K562 (cell line): ENCODE measurements around the gene ASCC1. TPM values are rescaled to one million over a fixed set of nuclear protein-coding genes. Genes with fewer than 3 reads are reported as not detected.
A peak's percentile ranks its signal among the peaks of the same experiment; 100 is the strongest.

Experiments
- ATAC-seq: fragments of 200-7000 bp; cut with Tn5 transposase; 3 replicates; pipeline ENCODE4 v1.9.1; 2020; ENCODE audit warnings: moderate library complexity
- BruUV-seq: library from RNA; stranded (reverse); fragments of 400-500 nt; replicated peaks from 2 replicates; lab custom pipeline; 2021; lab: Mats Ljungman, UMichigan
- CTCF ChIA-PET: fragments of 300-600 bp; formaldehyde crosslinking; extraction: SDS; loops from one replicate; lab custom pipeline; 2021; ENCODE audit warnings: low intra/inter-chr PET ratio; lab: Yijun Ruan, JAX
- POLR2A ChIA-PET: fragments of 300-600, 350-650 bp; sonication (Branson Sonifier 250); formaldehyde crosslinking; extraction: SDS; loops from one replicate; lab custom pipeline; 2021; ENCODE audit warnings: antibody characterized with exemption, inconsistent platforms; lab: Yijun Ruan, JAX
- DNase-seq, 4 experiments: peaks; one replicate each; pipeline versions ENCODE4 v3.0.0 to v3.0.0-alpha.2; 2011 to 2018; ENCODE audit warnings: low spot score in 3 of 4, mixed read lengths in 3 of 4; ENCODE audit errors: extremely low read depth in 1 of 4
- FAIRE-seq: peaks from 2 replicates; lab custom pipeline; 2011; peaks lifted over from hg19 to GRCh38; lab: Jason Lieb, UNC
- H2AFZ ChIP-seq: 2 replicates; pipeline ENCODE4 v1.6.0; 2011; ENCODE audit warnings: low read depth, low read length, control low read depth, inconsistent platforms
- H3K27ac ChIP-seq: fragments of 200-600 bp; 3 replicates; pipeline ENCODE4 v1.8.0; 2011; ENCODE audit warnings: low read depth, mild to moderate bottlenecking, control low read depth, inconsistent platforms, low read length, moderate library complexity, mixed read lengths; ENCODE audit errors: extremely low read depth
- H3K27me3 ChIP-seq, 2 experiments: fragments of 300-600 bp in 1 of 2; 2 replicates in 1 of 2; 3 replicates in 1 of 2; pipeline versions ENCODE4 v1.6.0 to v1.8.0; 2011; ENCODE audit warnings: inconsistent platforms in 2 of 2, low read length in 2 of 2, mild to moderate bottlenecking in 1 of 2, mixed read lengths in 1 of 2, moderate library complexity in 1 of 2; ENCODE audit not compliant: control insufficient read depth in 2 of 2, insufficient read depth in 2 of 2
- H3K36me3 ChIP-seq: fragments of 300-600 bp; 3 replicates; pipeline ENCODE4 v1.8.0; 2011; ENCODE audit warnings: mild to moderate bottlenecking, low read length, inconsistent platforms; ENCODE audit not compliant: control insufficient read depth, insufficient read depth
- H3K4me1 ChIP-seq, 2 experiments: fragments of 200-600 bp in 1 of 2; replicated peaks in 1 of 2; 2 replicates in 1 of 2; 3 replicates in 1 of 2; pipeline versions ENCODE4 v1.5.1 to v1.8.0; 2011; ENCODE audit warnings: inconsistent platforms in 2 of 2, low read length in 2 of 2, mild to moderate bottlenecking in 1 of 2, mixed read lengths in 1 of 2, moderate library complexity in 1 of 2; ENCODE audit not compliant: control insufficient read depth in 2 of 2, insufficient read depth in 2 of 2
- H3K4me2 ChIP-seq: 2 replicates; pipeline ENCODE4 v1.6.1; 2011; ENCODE audit warnings: low read length, control low read depth, inconsistent platforms, mixed read lengths; ENCODE audit not compliant: insufficient read depth
- H3K4me3 ChIP-seq: fragments of 200-600 bp; sonication (generic), shearing (Covaris generic); 2 replicates; pipeline ENCODE4 v1.5.1; 2016; ENCODE audit warnings: control low read depth, inconsistent platforms
- H3K79me2 ChIP-seq: fragments of 200-600 bp; 3 replicates; pipeline ENCODE4 v1.8.0; 2011; ENCODE audit warnings: low read length, inconsistent platforms; ENCODE audit not compliant: control insufficient read depth, insufficient read depth
- H3K9ac ChIP-seq, 2 experiments: 2 replicates each; pipeline versions ENCODE4 v1.6.0 to v1.6.1; 2011; ENCODE audit warnings: low read depth in 2 of 2, low read length in 2 of 2, control low read depth in 1 of 2, inconsistent platforms in 1 of 2, mild to moderate bottlenecking in 1 of 2, mixed read lengths in 1 of 2; ENCODE audit not compliant: insufficient read depth in 1 of 2
- H3K9me1 ChIP-seq: one replicate; pipeline ENCODE4 v1.6.0; 2011; ENCODE audit warnings: inconsistent platforms, mild to moderate bottlenecking, low read length, moderate library complexity; ENCODE audit not compliant: control insufficient read depth, insufficient read depth
- H3K9me3 ChIP-seq: replicated peaks from 2 replicates; pipeline ENCODE4 v1.5.1; 2011; ENCODE audit warnings: low read depth, low read length, inconsistent platforms; ENCODE audit not compliant: control insufficient read depth, insufficient read depth
- H4K20me1 ChIP-seq: replicated peaks from 2 replicates; pipeline ENCODE4 v1.6.1; 2011; ENCODE audit warnings: low read length, inconsistent platforms, mixed read lengths; ENCODE audit not compliant: control insufficient read depth, insufficient read depth
- ESRRA ChIP-seq: fragments of 450-650 bp; IDR thresholded peaks from 2 replicates; pipeline ENCODE4 v1.6.1; 2014; ENCODE audit warnings: low read depth, mild to moderate bottlenecking, moderate library complexity, borderline replicate concordance
- PHF8 ChIP-seq: fragments of 200-600 bp; sonication (generic); IDR thresholded peaks from 2 replicates; pipeline ENCODE4 v1.6.1; 2012; ENCODE audit warnings: mixed run types, mild to moderate bottlenecking, inconsistent platforms, low read length, moderate library complexity, borderline replicate concordance
- TRIM24 ChIP-seq, 2 experiments: fragments of 450-650 bp; IDR thresholded peaks; 2 replicates each; pipeline ENCODE4 v1.6.1; 2016
- ZNF696 ChIP-seq: fragments of 250-450 bp; sonication (Bioruptor Pico); conservative IDR thresholded peaks from 2 replicates; pipeline ENCODE4 v1.4.0; 2020; ENCODE audit warnings: mild to moderate bottlenecking, moderate library complexity
- WGBS: fragments of 100-300 bp; shearing (Covaris generic); methylation state at CpG from one replicate; pipeline ENCODE4 v1.1.6; 2016; ENCODE audit warnings: low coverage, mixed read lengths; ENCODE audit not compliant: insufficient coverage; ENCODE audit errors: missing lambda C conversion rate; 5-methylcytosine and 5-hydroxymethylcytosine counted together
- in situ Hi-C: fragments of 300-500 bp; cut with MboI; formaldehyde crosslinking; loops from 4 replicates; pipeline ENCODE4 v1.15.0; 2018; ENCODE audit warnings: inconsistent platforms, mixed read lengths
- intact Hi-C: fragments of 100-400 bp; cut with micrococcal nuclease; formaldehyde crosslinking; loops from 2 replicates; pipeline ENCODE4 v1.14.2; 2022
- polyA plus RNA-seq, 8 experiments: library from polyadenylated mRNA; depleted of rRNA in 4 of 8; stranded (reverse) in 5 of 8; unstranded in 3 of 8; fragments of >200 nt; fragmentation: Nextera tagmentation in 2 of 8; fragmentation: Illumina TruSeq in 1 of 8; extraction: Ambion mirVana in 2 of 8; extraction: Trizol in 1 of 8; gene quantifications; 2 replicates each; pipeline versions ENCODE4 v1.2.1 to v1.2.3, GENCODE V29; 2011 to 2014; ENCODE audit warnings: inconsistent platforms in 1 of 8, missing spikeins in 1 of 8
- total RNA-seq, 7 experiments: library from RNA; depleted of rRNA in 6 of 7; stranded (reverse); fragments of >200 nt in 6 of 7; fragmentation: Illumina TruSeq in 2 of 7; extraction: Trizol in 2 of 7; gene quantifications; 2 replicates each; pipeline versions ENCODE4 v1.2.1 to v1.2.3, GENCODE V29; 2011 to 2021; ENCODE audit warnings: low replicate concordance in 1 of 7
- TF ChIP-seq, protein P1 (sequence below): sonication (generic); formaldehyde crosslinking; IDR thresholded peaks from 2 replicates; pipeline ENCODE4 v1.9.0; 2022; ENCODE audit warnings: mild to moderate bottlenecking, missing genetic modification reagents
- TF ChIP-seq, protein P2 (sequence below): sonication (generic); IDR thresholded peaks from 2 replicates; pipeline ENCODE4 v1.6.1; 2016

Gene ASCC1
- total and polyA plus RNA-seq, 9 of the 15 experiments (the other 6 are each of a cell fraction or from before 2014, with no cell fraction given), result 31.7 to 73.3 (median 52.8) TPM

DNA sequence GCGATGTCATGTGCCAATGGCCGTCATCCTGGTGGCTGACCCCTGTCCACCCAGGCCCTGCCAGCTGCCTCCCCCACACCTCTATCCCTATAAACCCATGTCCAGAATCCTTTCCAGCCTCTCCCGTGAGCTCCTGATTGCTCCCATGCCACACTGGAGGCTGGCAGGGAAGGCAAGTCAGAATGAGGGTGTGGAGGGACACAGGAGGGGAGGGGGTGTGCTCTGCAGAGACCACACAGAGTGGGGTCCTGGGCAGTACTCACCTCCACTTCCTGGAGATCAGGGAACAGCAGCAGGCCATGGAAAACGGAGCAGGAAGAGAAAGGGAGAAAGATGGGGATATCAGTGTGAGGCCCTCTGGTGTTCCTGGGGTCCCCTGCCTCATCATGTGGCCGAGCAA is 143.4 kb downstream of the ASCC1 start:
- Histone ChIP-seq H3K9ac (no peak overlapping the region), H3K4me2 (no peak overlapping the region), H3K79me2 (no peaks in the 10 kb centered on the region), H3K27me3 (peaks cover 2 to 43% of the 10 kb centered on the region in 2 experiments; a peak in 4 of 5 replicates), H3K36me3 (no peaks in the 10 kb centered on the region), H3K4me1 (peaks cover 0 to 17% of the 10 kb centered on the region in 2 experiments; a peak in 2 of 5 replicates), H3K27ac (no peak overlapping the region), H3K9me3 (no peaks in the 10 kb centered on the region), H3K9me1 (peaks cover 5% of the 10 kb centered on the region), H4K20me1 (no peaks in the 10 kb centered on the region), H3K4me3 (no peak overlapping the region), H2AFZ (no peak overlapping the region)
- no peak for DNase-seq
- ChIA-PET POLR2A (interaction anchor here (0.7 to 1.3 kb wide), 7 partner anchors 13 to 371 kb away, joined by 3 to 5 read pairs (median 4); no protein-coding TSS in a partner anchor), CTCF (no interaction called here)
- no peak for FAIRE-seq
- in situ Hi-C loops (no loop called here), intact Hi-C loops (no loop called here)
- WGBS, result 29% methylated on average over 5 of the region's 5 CpGs
- ATAC-seq, result no peak
- TF ChIP-seq PHF8 (no peak), TRIM24 (IDR thresholded peaks at IDR 0.05) (no peak), ESRRA (no peak), ZNF696 (CRISPR knock-in tag) (no peak)
- TF ChIP-seq, protein P1, sequence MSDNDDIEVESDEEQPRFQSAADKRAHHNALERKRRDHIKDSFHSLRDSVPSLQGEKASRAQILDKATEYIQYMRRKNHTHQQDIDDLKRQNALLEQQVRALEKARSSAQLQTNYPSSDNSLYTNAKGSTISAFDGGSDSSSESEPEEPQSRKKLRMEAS (CRISPR knock-in tag), result 0 out of 2 replicates have a peak, but pooled peaks have one; percentile 1
- TF ChIP-seq, protein P2, sequence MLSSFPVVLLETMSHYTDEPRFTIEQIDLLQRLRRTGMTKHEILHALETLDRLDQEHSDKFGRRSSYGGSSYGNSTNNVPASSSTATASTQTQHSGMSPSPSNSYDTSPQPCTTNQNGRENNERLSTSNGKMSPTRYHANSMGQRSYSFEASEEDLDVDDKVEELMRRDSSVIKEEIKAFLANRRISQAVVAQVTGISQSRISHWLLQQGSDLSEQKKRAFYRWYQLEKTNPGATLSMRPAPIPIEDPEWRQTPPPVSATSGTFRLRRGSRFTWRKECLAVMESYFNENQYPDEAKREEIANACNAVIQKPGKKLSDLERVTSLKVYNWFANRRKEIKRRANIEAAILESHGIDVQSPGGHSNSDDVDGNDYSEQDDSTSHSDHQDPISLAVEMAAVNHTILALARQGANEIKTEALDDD, result no peak
- no TSS peak for BruUV-seq
